Activated T-cell treated with anti-CD3 and anti-CD28 coated beads for 24 hours (primary cell): ENCODE results near the gene SLC1A7.

ENCODE experiments used
- DNase-seq: peaks from one replicate; pipeline ENCODE4 v3.0.0-alpha.2; 2020; ENCODE audit warnings: low read depth

The SLC1A7 gene

DNA sequence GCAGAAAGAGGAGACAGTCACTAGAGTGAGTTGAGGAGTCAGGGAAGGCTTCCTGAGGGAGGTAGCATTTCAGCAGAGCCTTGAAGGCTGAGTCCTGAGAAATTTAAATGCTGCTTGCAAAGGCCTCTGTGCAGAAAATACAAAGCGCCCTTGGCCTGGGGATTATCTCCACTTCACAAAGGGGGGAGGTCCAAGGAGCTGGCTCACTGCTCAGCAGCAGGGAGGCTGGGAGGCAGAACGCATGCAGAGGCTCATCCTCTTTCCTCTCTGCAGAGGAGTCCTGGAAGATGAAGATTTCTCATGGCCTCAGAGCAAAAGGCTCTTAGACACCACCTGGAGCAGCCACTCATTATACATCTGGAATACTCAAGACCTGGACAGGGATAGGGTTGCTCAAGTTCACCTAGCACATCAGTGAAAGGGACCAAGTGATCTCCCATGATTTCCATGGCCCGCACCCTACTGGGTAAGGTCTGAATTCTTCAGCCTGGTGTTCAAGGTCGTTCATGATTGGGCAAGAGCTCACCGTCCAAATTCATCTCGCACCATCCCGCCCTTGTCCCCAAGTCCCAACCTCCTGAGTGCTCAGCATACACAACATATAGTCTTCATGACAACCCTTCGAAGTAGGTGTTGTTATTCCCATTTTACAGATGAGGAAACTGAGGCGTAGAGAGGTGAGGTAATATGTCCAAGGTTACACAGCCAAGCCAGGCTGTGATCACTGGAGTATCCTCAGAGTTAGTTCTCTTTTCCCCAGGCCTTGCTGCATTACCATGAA, 9.0 kb downstream of the SLC1A7 start:
- no peak for DNase-seq

- no peak for DNase-seq
Observed at GRCh38 chr1:53132176-53132575, 10.3 kb downstream of the SLC1A7 start.

GRCh38 chr1:53131590-53131938, 10.9 kb downstream of the SLC1A7 start:
- no peak for DNase-seq

GRCh38 chr1:53130878-53131589, 11.4 kb downstream of the SLC1A7 start:
- DNase-seq: no peak

DNA sequence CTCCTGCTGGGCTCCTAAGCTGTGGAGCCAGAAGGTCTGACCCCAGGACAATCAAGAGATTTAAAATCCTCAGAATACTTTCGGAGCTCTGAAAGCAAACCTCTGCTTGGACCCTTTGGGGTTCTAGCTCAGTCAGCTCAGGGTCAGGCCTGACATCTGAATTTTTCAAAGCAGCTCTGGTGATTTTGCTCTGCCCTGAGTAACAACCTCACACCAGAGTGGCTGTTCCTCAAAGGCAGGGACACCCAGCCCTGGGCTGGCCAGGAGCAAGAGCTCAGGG, 11.9 kb downstream of the SLC1A7 start:
- DNase-seq: no peak

DNA sequence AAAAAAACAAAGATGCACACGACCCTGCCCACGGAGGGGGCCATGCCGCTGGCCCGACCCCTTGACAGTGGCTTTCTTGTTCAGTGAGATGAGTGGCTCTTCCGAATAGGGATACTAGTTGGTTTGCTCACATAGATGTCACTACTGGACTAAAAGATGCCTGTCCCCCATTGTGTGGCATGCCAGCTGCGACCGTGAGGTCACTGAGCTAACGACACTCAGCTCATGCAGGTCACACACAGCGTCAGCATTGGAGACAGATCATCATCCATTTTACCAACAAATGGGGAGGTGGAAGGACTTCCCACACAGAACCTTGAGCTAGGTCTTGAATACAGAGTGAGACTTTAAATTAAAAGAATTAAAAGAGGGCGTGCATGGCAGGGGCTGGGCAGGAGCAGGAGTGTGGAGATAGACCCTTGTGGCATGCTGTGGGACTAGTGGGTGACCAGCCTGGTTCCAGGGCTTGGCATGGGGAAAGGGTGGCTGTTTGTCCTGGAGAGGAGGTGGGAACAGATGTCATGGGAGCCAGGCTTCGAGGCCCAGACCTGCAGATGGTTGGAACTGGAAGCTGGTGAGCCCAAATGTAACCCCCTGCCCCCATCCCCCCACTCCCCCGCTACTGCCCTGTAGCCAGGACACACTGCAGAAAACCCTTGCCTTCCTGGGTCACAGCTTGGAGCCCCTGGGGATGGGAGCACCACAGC, 12.4 kb downstream of the SLC1A7 start:
- no peak for DNase-seq

DNA sequence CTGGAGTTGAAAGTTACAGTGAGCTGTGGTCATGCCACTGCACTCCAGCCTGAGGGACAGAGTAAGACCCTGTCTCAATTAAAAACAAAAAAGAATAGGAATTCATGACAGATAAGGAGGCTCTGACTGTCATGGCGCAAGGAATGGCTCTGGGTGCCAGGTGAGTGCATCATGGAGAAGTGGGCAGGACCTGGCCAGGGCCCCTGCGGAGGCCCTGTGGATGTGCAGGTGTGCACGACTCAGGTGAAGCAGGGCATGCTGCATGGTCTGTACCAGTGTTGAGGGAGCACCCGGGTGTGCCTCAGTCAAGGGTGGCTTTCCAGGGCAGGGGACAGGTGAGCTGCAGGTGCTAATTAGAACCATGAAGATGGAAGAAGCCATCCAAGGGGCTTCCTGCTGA, 14.0 kb downstream of the SLC1A7 start:
- DNase-seq: no peak

GRCh38 chr1:53127546-53127945, 14.9 kb downstream of the SLC1A7 start:
- DNase-seq: no peak

GRCh38 chr1:53126495-53126894, 15.9 kb downstream of the SLC1A7 start:
- DNase-seq: no peak

GRCh38 chr1:53125623-53126360, 16.6 kb downstream of the SLC1A7 start:
- DNase-seq: no peak

GRCh38 chr1:53125122-53125521, 17.3 kb downstream of the SLC1A7 start:
- DNase-seq: no peak

DNA sequence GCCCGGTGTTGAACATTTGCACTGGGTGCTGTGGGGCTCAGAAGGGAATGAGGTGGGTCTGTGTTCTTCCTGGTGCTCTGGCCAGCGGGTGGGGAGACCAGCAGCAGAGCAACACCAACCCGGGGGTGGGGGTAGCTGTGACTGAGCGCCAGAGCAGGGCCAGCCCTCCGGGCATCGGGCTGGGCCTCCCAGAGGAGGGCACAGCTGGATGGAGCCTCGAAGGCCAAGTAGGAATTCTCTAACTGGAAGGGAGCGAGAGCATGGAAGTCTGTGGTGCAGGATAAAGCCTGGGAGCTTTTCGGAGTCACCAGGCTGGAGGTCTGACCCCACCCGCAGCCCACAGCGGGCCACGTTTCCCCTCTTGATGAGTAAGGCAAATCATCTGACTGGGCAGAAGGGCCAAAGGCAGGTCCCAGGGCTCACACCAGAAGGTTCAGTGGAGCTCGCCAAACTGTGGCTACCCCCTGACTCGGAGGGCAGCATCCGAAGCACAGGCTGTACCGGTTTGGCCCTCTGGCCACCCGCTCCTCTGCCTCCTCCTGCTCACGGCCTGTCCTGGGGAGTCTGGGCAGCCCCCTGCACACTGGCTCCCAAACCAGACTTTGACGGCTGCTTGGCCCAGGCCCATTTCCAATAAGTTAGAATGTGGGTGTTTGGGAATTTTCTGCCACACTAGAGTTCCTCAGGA, 18.8 kb downstream of the SLC1A7 start:
- no peak for DNase-seq

- no peak for DNase-seq
Observed at GRCh38 chr1:53122961-53123413, 19.5 kb downstream of the SLC1A7 start.

DNA sequence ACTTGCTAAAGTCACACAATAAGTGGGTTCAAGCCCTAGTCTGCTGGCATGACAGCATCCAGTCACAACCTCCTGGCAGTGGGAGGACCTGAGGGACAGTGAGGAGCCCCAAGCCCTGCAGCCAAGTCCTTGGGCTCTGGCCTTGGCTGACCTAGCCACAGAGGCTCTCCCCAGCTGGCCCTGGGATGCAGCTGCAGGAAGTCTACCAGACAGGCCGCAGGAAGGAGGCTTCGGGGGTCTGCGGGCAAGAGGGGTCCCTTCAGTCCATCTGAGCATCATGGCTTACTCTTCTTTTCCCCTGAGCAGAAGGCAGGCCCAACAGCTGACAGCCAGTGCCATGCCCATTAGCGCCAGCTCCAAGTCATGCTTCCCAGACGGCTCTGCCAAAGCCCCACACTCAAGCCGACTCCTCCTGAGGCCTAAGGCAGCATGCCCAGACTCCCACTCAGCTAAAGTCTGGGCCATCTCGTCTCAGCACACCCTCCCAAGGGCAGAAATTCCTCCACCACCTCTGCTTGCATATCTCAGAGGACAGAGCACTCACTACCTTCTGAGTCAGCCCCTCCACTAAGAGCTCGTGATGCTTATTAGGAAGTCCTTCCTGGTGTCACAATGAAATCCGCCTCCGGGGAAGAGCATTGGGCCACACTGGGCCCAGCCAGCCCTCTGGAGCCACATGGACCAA, 20.1 kb downstream of the SLC1A7 start:
- no peak for DNase-seq

DNA sequence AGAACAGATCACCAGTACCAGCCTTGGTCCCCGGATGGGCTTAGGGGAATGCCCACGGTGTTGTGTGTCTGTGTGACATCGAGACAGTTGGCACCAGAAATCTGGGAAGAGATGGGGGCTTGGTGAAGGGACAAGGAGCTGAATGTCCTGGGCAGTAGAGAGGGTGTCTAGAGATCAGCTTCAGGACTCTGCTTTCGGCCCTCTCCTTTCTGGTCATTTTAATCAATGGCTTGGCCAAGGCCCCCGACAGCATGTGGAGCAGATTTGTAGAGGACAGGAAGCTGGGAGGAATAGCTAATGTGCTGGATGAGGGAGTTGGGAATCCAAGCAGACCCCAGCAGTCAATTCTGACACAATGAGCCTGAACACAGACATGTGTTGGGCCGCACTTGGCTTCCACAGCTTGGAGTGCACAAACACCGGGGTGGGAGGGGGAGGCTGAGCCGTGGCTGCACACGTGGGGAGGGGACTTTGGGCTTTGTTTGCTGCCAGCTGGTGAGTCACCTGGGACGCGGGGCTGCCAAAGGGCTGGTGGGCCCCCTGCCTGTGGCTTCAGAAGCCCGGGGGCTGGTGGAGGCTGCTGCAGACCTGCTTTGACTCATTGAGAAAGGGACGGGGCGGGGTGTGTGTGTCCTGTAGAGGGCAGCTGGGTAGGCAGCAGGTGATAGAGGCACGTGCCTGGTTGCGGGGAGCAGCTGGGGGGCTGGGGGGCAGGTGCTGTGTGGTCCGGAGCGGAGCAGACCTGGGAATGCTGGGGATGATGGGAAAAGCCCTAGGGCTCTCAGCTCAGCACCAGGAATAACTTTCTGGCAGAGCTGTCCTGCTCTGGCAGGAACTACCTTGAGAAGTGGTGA, 20.9 kb downstream of the SLC1A7 start:
- no peak for DNase-seq

- no peak for DNase-seq
Observed at GRCh38 chr1:53120659-53121058, 21.8 kb downstream of the SLC1A7 start.

DNA sequence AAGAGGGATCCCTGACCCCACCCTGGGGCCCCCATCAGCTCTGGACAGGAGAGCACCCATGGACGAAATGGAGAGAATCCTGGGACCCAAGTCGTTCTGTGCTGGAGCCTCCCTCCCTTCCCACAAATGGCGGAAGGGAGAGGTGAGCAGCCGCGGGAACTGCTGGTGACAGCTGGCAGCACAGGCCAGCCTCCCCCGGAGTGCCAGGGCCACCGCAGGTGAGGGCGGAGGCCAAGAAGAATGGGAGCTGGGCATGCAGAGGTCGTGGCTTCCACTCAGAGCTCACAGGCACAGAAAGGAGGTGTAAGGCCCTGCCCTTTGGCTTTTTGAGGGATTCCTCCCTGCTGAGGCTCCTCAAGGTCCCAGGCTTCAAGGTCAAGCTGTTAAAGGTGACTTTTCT, 24.6 kb downstream of the SLC1A7 start:
- DNase-seq: no peak

- no peak for DNase-seq
Observed at GRCh38 chr1:53116933-53117600, 25.4 kb downstream of the SLC1A7 start.

GRCh38 chr1:53116307-53116810, 26.1 kb downstream of the SLC1A7 start:
- DNase-seq: no peak
